ENCODE measurements around the gene VCAN. TPM values are rescaled to one million over a fixed set of nuclear protein-coding genes. Genes with fewer than 3 reads are reported as not detected.

The VCAN gene
- total RNA-seq, 1 experiment from 2014 or later, result 31.4 TPM

GRCh38 chr5:83513081-83513480 lies 41.5 kb downstream of the VCAN start:
- TF ChIP-seq, protein P1, sequence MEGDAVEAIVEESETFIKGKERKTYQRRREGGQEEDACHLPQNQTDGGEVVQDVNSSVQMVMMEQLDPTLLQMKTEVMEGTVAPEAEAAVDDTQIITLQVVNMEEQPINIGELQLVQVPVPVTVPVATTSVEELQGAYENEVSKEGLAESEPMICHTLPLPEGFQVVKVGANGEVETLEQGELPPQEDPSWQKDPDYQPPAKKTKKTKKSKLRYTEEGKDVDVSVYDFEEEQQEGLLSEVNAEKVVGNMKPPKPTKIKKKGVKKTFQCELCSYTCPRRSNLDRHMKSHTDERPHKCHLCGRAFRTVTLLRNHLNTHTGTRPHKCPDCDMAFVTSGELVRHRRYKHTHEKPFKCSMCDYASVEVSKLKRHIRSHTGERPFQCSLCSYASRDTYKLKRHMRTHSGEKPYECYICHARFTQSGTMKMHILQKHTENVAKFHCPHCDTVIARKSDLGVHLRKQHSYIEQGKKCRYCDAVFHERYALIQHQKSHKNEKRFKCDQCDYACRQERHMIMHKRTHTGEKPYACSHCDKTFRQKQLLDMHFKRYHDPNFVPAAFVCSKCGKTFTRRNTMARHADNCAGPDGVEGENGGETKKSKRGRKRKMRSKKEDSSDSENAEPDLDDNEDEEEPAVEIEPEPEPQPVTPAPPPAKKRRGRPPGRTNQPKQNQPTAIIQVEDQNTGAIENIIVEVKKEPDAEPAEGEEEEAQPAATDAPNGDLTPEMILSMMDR (IDR thresholded peaks at IDR 0.05; ENCODE audit: unreplicated experiment), result no peak
- H3K27me3 Mint-ChIP-seq (ENCODE audit: unreplicated experiment), result no peaks in the 10 kb centered on the region
- CTCF ChIA-PET, result no interaction called here
- peaks cover 22% of the 10 kb centered on the region for H3K4me1 Mint-ChIP-seq (ENCODE audit: low read depth, unreplicated experiment)
- no peaks in the 10 kb centered on the region for H3K36me3 Mint-ChIP-seq (ENCODE audit: insufficient read depth, unreplicated experiment)
- no TSS peak for BruUV-seq (replicated peaks)
- no peak overlapping the region for H3K4me3 Mint-ChIP-seq (ENCODE audit: low read depth, unreplicated experiment)
- no peak overlapping the region for H3K27ac Mint-ChIP-seq (ENCODE audit: unreplicated experiment)
- intact Hi-C loops (cut with micrococcal nuclease; ENCODE audit: unreplicated experiment), result no loop called here
- no peaks in the 10 kb centered on the region for H3K9me3 Mint-ChIP-seq (ENCODE audit: low read depth, unreplicated experiment)
- no peak for DNase-seq

GRCh38 chr5:83513491-83513890 lies 41.9 kb downstream of the VCAN start:
- no peaks in the 10 kb centered on the region for H3K36me3 Mint-ChIP-seq (ENCODE audit: insufficient read depth, unreplicated experiment)
- CTCF ChIA-PET, result no interaction called here
- peaks cover 21% of the 10 kb centered on the region for H3K4me1 Mint-ChIP-seq (ENCODE audit: low read depth, unreplicated experiment)
- intact Hi-C loops (cut with micrococcal nuclease; ENCODE audit: unreplicated experiment), result no loop called here
- no peaks in the 10 kb centered on the region for H3K9me3 Mint-ChIP-seq (ENCODE audit: low read depth, unreplicated experiment)
- no TSS peak for BruUV-seq (replicated peaks)
- no peak for DNase-seq
- no peak overlapping the region for H3K4me3 Mint-ChIP-seq (ENCODE audit: low read depth, unreplicated experiment)
- TF ChIP-seq, protein P1 (IDR thresholded peaks at IDR 0.05; ENCODE audit: unreplicated experiment), result no peak
- no peaks in the 10 kb centered on the region for H3K27me3 Mint-ChIP-seq (ENCODE audit: unreplicated experiment)
- no peak overlapping the region for H3K27ac Mint-ChIP-seq (ENCODE audit: unreplicated experiment)

GRCh38 chr5:83516377-83516776 lies 44.8 kb downstream of the VCAN start:
- TF ChIP-seq, protein P1 (IDR thresholded peaks at IDR 0.05; ENCODE audit: unreplicated experiment), result no peak
- BruUV-seq (replicated peaks), result no TSS peak
- Mint-ChIP-seq H3K9me3 (ENCODE audit: low read depth, unreplicated experiment) (no peaks in the 10 kb centered on the region), H3K27me3 (ENCODE audit: unreplicated experiment) (no peaks in the 10 kb centered on the region), H3K4me3 (ENCODE audit: low read depth, unreplicated experiment) (no peak overlapping the region), H3K27ac (ENCODE audit: unreplicated experiment) (no peak overlapping the region), H3K36me3 (ENCODE audit: insufficient read depth, unreplicated experiment) (no peaks in the 10 kb centered on the region), H3K4me1 (ENCODE audit: low read depth, unreplicated experiment) (no peaks in the 10 kb centered on the region)
- DNase-seq, result no peak
- CTCF ChIA-PET, result no interaction called here
- intact Hi-C loops (cut with micrococcal nuclease; ENCODE audit: unreplicated experiment), result no loop called here

DNA sequence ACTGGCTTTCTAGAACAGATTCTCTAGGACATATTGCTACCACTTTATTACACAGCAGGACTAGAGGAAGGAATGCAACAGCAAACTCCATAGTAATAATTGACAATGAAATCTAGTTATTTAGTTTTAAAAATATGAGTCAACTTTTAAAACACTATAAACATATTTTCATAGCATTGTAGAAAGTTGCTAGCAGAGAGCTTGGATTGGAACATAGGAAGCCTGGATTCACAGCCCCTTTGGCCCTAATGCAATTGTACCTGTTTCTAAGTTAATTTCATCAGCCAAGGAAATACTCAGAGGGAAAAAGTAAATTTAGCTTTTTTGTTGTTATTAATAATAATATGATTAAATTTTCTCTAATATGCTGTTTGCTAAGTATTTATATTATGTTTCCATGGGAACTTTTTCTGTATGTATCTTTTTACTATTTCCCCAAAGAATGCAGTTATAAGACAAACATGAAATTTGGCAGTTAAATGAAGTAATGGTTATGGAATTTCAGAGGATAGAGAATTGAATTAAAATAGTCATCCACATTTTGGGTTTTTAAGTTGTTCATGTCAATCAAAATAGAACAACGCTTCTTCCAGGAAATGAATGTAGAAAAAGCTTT lies 45.6 kb downstream of the VCAN start:
- no peak for DNase-seq
- TF ChIP-seq, protein P1 (IDR thresholded peaks at IDR 0.05; ENCODE audit: unreplicated experiment), result no peak
- Mint-ChIP-seq H3K36me3 (ENCODE audit: insufficient read depth, unreplicated experiment) (no peaks in the 10 kb centered on the region), H3K4me1 (ENCODE audit: low read depth, unreplicated experiment) (no peaks in the 10 kb centered on the region), H3K4me3 (ENCODE audit: low read depth, unreplicated experiment) (no peak overlapping the region), H3K27me3 (ENCODE audit: unreplicated experiment) (no peaks in the 10 kb centered on the region), H3K27ac (ENCODE audit: unreplicated experiment) (no peak overlapping the region), H3K9me3 (ENCODE audit: low read depth, unreplicated experiment) (no peaks in the 10 kb centered on the region)
- no TSS peak for BruUV-seq (replicated peaks)
- intact Hi-C loops (cut with micrococcal nuclease; ENCODE audit: unreplicated experiment), result no loop called here
- CTCF ChIA-PET, result interaction anchor here (0.7 to 1.6 kb wide), 3 partner anchors 14 to 487 kb away, joined by 3 read pairs; no protein-coding TSS in a partner anchor
